K562 (cell line): ENCODE measurements around the gene KIF26B. TPM values are rescaled to one million over a fixed set of nuclear protein-coding genes. Genes with fewer than 3 reads are reported as not detected.

Experiments used
- CC2D1A ChIP-seq: fragments of 450-650 bp; IDR thresholded peaks from 2 replicates; pipeline ENCODE4 v1.6.1; 2017; ENCODE audit warnings: mild to moderate bottlenecking
- CXXC5 ChIP-seq: fragments of 250-450 bp; sonication (Bioruptor Pico); IDR thresholded peaks from 2 replicates; pipeline ENCODE4 v1.8.0; 2022; ENCODE audit warnings: inconsistent platforms, mild to moderate bottlenecking, moderate library complexity
- DMBX1 ChIP-seq: fragments of 250-450 bp; sonication (Bioruptor Pico); IDR thresholded peaks from 2 replicates; pipeline ENCODE4 v1.8.0; 2022; ENCODE audit warnings: inconsistent platforms, mild to moderate bottlenecking, moderate library complexity, borderline replicate concordance
- EP400 ChIP-seq: fragments of 450-650 bp; IDR thresholded peaks from 2 replicates; pipeline ENCODE4 v1.6.1; 2017; ENCODE audit warnings: antibody characterized with exemption, mild to moderate bottlenecking, moderate library complexity
- GMEB1 ChIP-seq: fragments of 250-450 bp; sonication (Bioruptor Pico); IDR thresholded peaks from 2 replicates; pipeline ENCODE4 v1.4.0; 2020; ENCODE audit warnings: mild to moderate bottlenecking
- HDAC1 ChIP-seq, 2 experiments: fragments of 450-650 bp; IDR thresholded peaks; 2 replicates each; pipeline ENCODE4 v1.6.1; 2016 to 2017; ENCODE audit warnings: inconsistent platforms in 1 of 2, mild to moderate bottlenecking in 1 of 2, moderate library complexity in 1 of 2
- KAT7 ChIP-seq: sonication (generic); formaldehyde crosslinking; IDR thresholded peaks from 2 replicates; pipeline ENCODE4 v1.8.0; 2022; ENCODE audit warnings: missing genetic modification reagents, mild to moderate bottlenecking, borderline replicate concordance
- L3MBTL2 ChIP-seq: fragments of 450-650 bp; IDR thresholded peaks from 2 replicates; pipeline ENCODE4 v1.6.1; 2016; ENCODE audit warnings: mild to moderate bottlenecking, moderate library complexity
- PML ChIP-seq: IDR thresholded peaks from 2 replicates; pipeline ENCODE4 v1.6.1; 2012; ENCODE audit warnings: low read length, inconsistent platforms
- STAT5A ChIP-seq: IDR thresholded peaks from 2 replicates; pipeline ENCODE4 v1.6.1; 2012; ENCODE audit warnings: low read length, inconsistent platforms, borderline replicate concordance
- TCFL5 ChIP-seq: fragments of 250-450 bp; sonication (Bioruptor Pico); conservative IDR thresholded peaks from 2 replicates; pipeline ENCODE4 v1.6.1; 2021; ENCODE audit warnings: mild to moderate bottlenecking, moderate library complexity, matching md5 sums
- TEAD1 ChIP-seq, 2 experiments: fragments of 450-650 bp in 1 of 2; sonication (generic) in 1 of 2; formaldehyde crosslinking; IDR thresholded peaks; 2 replicates each; pipeline versions ENCODE4 v1.4.0 to v1.8.0; 2020 to 2022; ENCODE audit warnings: mild to moderate bottlenecking in 2 of 2, missing genetic modification reagents in 1 of 2
- TOE1 ChIP-seq, 2 experiments: fragments of 450-650 bp in 1 of 2; sonication (generic) in 1 of 2; formaldehyde crosslinking in 1 of 2; IDR thresholded peaks; 2 replicates each; pipeline versions ENCODE4 v1.7.1 to v1.8.0; 2016 to 2022; ENCODE audit warnings: borderline replicate concordance in 2 of 2, mild to moderate bottlenecking in 2 of 2, antibody characterized with exemption in 1 of 2, inconsistent platforms in 1 of 2, low read depth in 1 of 2, missing genetic modification reagents in 1 of 2, moderate library complexity in 1 of 2
- TRIM24 ChIP-seq, 2 experiments: fragments of 450-650 bp; IDR thresholded peaks; 2 replicates each; pipeline ENCODE4 v1.6.1; 2016
- XRCC5 ChIP-seq: fragments of 200-400 bp; formaldehyde crosslinking; IDR thresholded peaks from 2 replicates; pipeline ENCODE4 v1.6.1; 2017; ENCODE audit warnings: low read depth, mild to moderate bottlenecking, low read length
- ZBTB12 ChIP-seq: fragments of 250-450 bp; sonication (Bioruptor Pico); IDR thresholded peaks from 2 replicates; pipeline ENCODE4 v1.4.0; 2020
- ZNF347 ChIP-seq: fragments of 450-650 bp; formaldehyde crosslinking; IDR thresholded peaks from 2 replicates; pipeline ENCODE4 v1.4.0; 2020; ENCODE audit warnings: low read depth, mild to moderate bottlenecking, moderate library complexity
- polyA plus RNA-seq, 8 experiments: library from polyadenylated mRNA; depleted of rRNA in 4 of 8; stranded (reverse) in 5 of 8; unstranded in 3 of 8; fragments of >200 nt; fragmentation: Nextera tagmentation in 2 of 8; fragmentation: Illumina TruSeq in 1 of 8; extraction: Ambion mirVana in 2 of 8; extraction: Trizol in 1 of 8; gene quantifications; 2 replicates each; pipeline versions ENCODE4 v1.2.1 to v1.2.3, GENCODE V29; 2011 to 2014; ENCODE audit warnings: inconsistent platforms in 1 of 8, missing spikeins in 1 of 8
- total RNA-seq, 7 experiments: library from RNA; depleted of rRNA in 6 of 7; stranded (reverse); fragments of >200 nt in 6 of 7; fragmentation: Illumina TruSeq in 2 of 7; extraction: Trizol in 2 of 7; gene quantifications; 2 replicates each; pipeline versions ENCODE4 v1.2.1 to v1.2.3, GENCODE V29; 2011 to 2021; ENCODE audit warnings: low replicate concordance in 1 of 7
- TF ChIP-seq, protein P1 (sequence below), 2 experiments: fragments of 150-350 bp in 1 of 2; IDR thresholded peaks; 2 replicates each; pipeline ENCODE4 v1.6.1; 2012 to 2016; ENCODE audit warnings: low read depth in 2 of 2, low read length in 2 of 2, mild to moderate bottlenecking in 1 of 2, moderate library complexity in 1 of 2

The KIF26B gene
- total and polyA plus RNA-seq, 9 of the 15 experiments (the other 6 are each of a cell fraction or from before 2014, with no cell fraction given), result 0.02 to 0.08 (median 0.03) TPM; not detected in 6

DNA sequence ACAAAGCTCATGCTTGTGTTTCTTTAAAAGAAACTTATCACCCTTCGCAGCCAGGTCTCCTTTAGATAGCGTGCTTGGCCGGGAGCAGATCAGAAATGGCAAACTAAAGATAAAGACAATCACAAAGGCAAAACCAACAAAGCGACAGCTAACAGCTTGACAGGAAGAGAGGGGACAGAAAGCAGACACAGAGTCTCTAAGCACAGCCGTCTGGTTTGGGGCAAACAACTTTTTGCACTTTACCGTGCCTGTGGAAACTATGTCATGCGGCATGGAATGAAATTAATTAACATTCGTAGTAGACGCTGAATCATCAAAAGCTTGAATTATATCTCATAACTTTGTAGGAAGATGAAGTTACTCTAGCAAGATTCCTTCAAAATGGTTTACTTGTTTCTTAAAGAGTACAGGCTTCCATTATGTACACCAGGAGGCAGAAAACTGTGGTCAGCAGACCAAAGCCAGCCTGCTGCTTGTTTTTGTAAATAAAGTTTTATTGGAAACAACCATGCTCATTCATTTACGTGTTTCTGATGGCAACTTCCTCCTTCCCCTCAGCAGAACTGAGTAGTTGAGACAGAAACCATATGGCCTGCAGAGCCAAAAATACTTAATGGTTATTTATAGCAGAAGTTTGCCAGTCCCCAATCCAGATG lies 183.2 kb downstream of the KIF26B start (continued):
- TF ChIP-seq L3MBTL2 (peak; percentile 77), TRIM24 (IDR thresholded peaks at IDR 0.05) (peak; percentile 92), TCFL5 (CRISPR knock-in tag) (no peak), XRCC5 (no peak), CC2D1A (peak; percentile 86), STAT5A (peak; percentile 82), ZNF347 (CRISPR knock-in tag) (no peak), KAT7 (CRISPR knock-in tag) (no peak), HDAC1 (IDR thresholded peaks at IDR 0.05) (peak in 1 of 2 experiments; percentile 85; a peak in 2 of 4 replicates), CXXC5 (CRISPR knock-in tag) (peak; percentile 78), TEAD1 (CRISPR knock-in tag; IDR thresholded peaks at IDR 0.05) (peak in 1 of 2 experiments; percentile 15; a peak in 1 of 4 replicates), ZBTB12 (no peak), PML (peak; percentile 92), GMEB1 (CRISPR knock-in tag) (0 out of 2 replicates have a peak, but pooled peaks have one; percentile 13), DMBX1 (peak; percentile 10; the same call in 1 of the 2 replicates), TOE1 (IDR thresholded peaks at IDR 0.05; ENCODE audit: borderline replicate concordance) (0 out of 2 replicates have a peak, but pooled peaks have one; percentile 25), TOE1 (CRISPR knock-in tag; IDR thresholded peaks at IDR 0.05; ENCODE audit: borderline replicate concordance, low read depth) (no peak), EP400 (peak; percentile 47; the same call in 1 of the 2 replicates)
- TF ChIP-seq, protein P1, sequence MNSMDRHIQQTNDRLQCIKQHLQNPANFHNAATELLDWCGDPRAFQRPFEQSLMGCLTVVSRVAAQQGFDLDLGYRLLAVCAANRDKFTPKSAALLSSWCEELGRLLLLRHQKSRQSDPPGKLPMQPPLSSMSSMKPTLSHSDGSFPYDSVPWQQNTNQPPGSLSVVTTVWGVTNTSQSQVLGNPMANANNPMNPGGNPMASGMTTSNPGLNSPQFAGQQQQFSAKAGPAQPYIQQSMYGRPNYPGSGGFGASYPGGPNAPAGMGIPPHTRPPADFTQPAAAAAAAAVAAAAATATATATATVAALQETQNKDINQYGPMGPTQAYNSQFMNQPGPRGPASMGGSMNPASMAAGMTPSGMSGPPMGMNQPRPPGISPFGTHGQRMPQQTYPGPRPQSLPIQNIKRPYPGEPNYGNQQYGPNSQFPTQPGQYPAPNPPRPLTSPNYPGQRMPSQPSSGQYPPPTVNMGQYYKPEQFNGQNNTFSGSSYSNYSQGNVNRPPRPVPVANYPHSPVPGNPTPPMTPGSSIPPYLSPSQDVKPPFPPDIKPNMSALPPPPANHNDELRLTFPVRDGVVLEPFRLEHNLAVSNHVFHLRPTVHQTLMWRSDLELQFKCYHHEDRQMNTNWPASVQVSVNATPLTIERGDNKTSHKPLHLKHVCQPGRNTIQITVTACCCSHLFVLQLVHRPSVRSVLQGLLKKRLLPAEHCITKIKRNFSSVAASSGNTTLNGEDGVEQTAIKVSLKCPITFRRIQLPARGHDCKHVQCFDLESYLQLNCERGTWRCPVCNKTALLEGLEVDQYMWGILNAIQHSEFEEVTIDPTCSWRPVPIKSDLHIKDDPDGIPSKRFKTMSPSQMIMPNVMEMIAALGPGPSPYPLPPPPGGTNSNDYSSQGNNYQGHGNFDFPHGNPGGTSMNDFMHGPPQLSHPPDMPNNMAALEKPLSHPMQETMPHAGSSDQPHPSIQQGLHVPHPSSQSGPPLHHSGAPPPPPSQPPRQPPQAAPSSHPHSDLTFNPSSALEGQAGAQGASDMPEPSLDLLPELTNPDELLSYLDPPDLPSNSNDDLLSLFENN (IDR thresholded peaks at IDR 0.05; ENCODE audit: low read depth in 2 of 2, low read length in 2 of 2), result peak in 1 of 2 experiments; percentile 83; a peak in 2 of 4 replicates
